H9 (cell line): ENCODE results near the gene ANKRD12. TPM values are rescaled to one million over a fixed set of nuclear protein-coding genes. Genes with fewer than 3 reads are reported as not detected.

Experiments
- DNase-seq: peaks from one replicate; pipeline ENCODE4 v3.0.0-alpha.2; 2017
- H2AFZ ChIP-seq: one replicate; pipeline ENCODE4 v1.6.1; 2013; ENCODE audit warnings: mild to moderate bottlenecking, low read length, control low read depth, moderate library complexity
- H2AK5ac ChIP-seq: 2 replicates; pipeline ENCODE4 v1.6.1; 2013; ENCODE audit warnings: low read length, control low read depth, mixed read lengths; ENCODE audit not compliant: insufficient read length
- H2BK120ac ChIP-seq: one replicate; pipeline ENCODE4 v1.6.1; 2013; ENCODE audit warnings: low read depth, mild to moderate bottlenecking, low read length, control low read depth, inconsistent platforms; ENCODE audit not compliant: poor library complexity, severe bottlenecking
- H2BK12ac ChIP-seq: 2 replicates; pipeline ENCODE4 v1.6.1; 2013; ENCODE audit warnings: low read length, control low read depth, mixed read lengths, low read depth; ENCODE audit not compliant: insufficient read length
- H2BK15ac ChIP-seq: 2 replicates; pipeline ENCODE4 v1.6.1; 2013; ENCODE audit warnings: low read depth, low read length, control low read depth
- H2BK20ac ChIP-seq: one replicate; pipeline ENCODE4 v1.6.1; 2013; ENCODE audit warnings: low read depth, mild to moderate bottlenecking, low read length, control low read depth, inconsistent platforms; ENCODE audit not compliant: poor library complexity, severe bottlenecking
- H2BK5ac ChIP-seq: 2 replicates; pipeline ENCODE4 v1.6.1; 2013; ENCODE audit warnings: low read length, control low read depth, mixed read lengths; ENCODE audit not compliant: insufficient read length
- H3K14ac ChIP-seq: 2 replicates; pipeline ENCODE4 v1.6.1; 2013; ENCODE audit warnings: low read length, control low read depth; ENCODE audit not compliant: insufficient read depth
- H3K18ac ChIP-seq: 2 replicates; pipeline ENCODE4 v1.6.1; 2013; ENCODE audit warnings: low read depth, mild to moderate bottlenecking, mixed read lengths, low read length, control low read depth; ENCODE audit not compliant: insufficient read length
- H3K23ac ChIP-seq: 2 replicates; pipeline ENCODE4 v1.6.1; 2013; ENCODE audit warnings: low read length, control low read depth, mixed read lengths, low read depth; ENCODE audit not compliant: insufficient read length
- H3K23me2 ChIP-seq: 2 replicates; pipeline ENCODE4 v1.6.1; 2013; ENCODE audit warnings: low read depth, mild to moderate bottlenecking, mixed read lengths, low read length, control low read depth; ENCODE audit not compliant: insufficient read length, poor library complexity, severe bottlenecking
- H3K27ac ChIP-seq: 2 replicates; pipeline ENCODE4 v1.5.1; 2013; ENCODE audit warnings: low read length, control low read depth, mixed read lengths, low read depth; ENCODE audit not compliant: insufficient read length
- H3K27me3 ChIP-seq: 2 replicates; pipeline ENCODE4 v1.6.1; 2013; ENCODE audit warnings: low read length, control low read depth, inconsistent platforms; ENCODE audit not compliant: insufficient read depth
- H3K4ac ChIP-seq: 2 replicates; pipeline ENCODE4 v1.6.1; 2013; ENCODE audit warnings: low read depth, mild to moderate bottlenecking, control low read depth, inconsistent platforms, low read length, moderate library complexity
- H3K4me1 ChIP-seq: 2 replicates; pipeline ENCODE4 v1.6.1; 2013; ENCODE audit warnings: low read length, control low read depth, inconsistent platforms; ENCODE audit not compliant: insufficient read depth
- H3K4me2 ChIP-seq: 2 replicates; pipeline ENCODE4 v1.6.1; 2013; ENCODE audit warnings: low read length, control low read depth, mixed read lengths; ENCODE audit not compliant: insufficient read length, insufficient read depth
- H3K56ac ChIP-seq: 2 replicates; pipeline ENCODE4 v1.6.1; 2013; ENCODE audit warnings: low read depth, mild to moderate bottlenecking, mixed read lengths, low read length, control low read depth; ENCODE audit not compliant: insufficient read length
- H3K79me1 ChIP-seq: 2 replicates; pipeline ENCODE4 v1.6.1; 2013; ENCODE audit warnings: low read depth, mild to moderate bottlenecking, moderate library complexity, low read length, control low read depth, inconsistent platforms; ENCODE audit not compliant: insufficient read depth, poor library complexity, severe bottlenecking
- H3K79me2 ChIP-seq: 2 replicates; pipeline ENCODE4 v1.6.1; 2013; ENCODE audit warnings: low read length, control low read depth, inconsistent platforms; ENCODE audit not compliant: insufficient read depth
- H3K9ac ChIP-seq: 2 replicates; pipeline ENCODE4 v1.6.1; 2013; ENCODE audit warnings: low read length, control low read depth, mixed read lengths; ENCODE audit not compliant: insufficient read length; ENCODE audit errors: extremely low read depth
- H3K9me3 ChIP-seq: one replicate; pipeline ENCODE4 v1.6.1; 2013; ENCODE audit warnings: low read depth, low read length, inconsistent platforms; ENCODE audit not compliant: control insufficient read depth
- H3T11ph ChIP-seq: one replicate; pipeline ENCODE4 v1.6.1; 2013; ENCODE audit warnings: mild to moderate bottlenecking, low read length, control low read depth, inconsistent platforms
- H4K20me1 ChIP-seq: one replicate; pipeline ENCODE4 v1.6.1; 2013; ENCODE audit not compliant: control insufficient read depth, insufficient read length, insufficient read depth
- H4K5ac ChIP-seq: 2 replicates; pipeline ENCODE4 v1.6.1; 2013; ENCODE audit warnings: low read depth, mild to moderate bottlenecking, mixed read lengths, low read length, control low read depth; ENCODE audit not compliant: insufficient read length
- H4K8ac ChIP-seq: replicated peaks from 2 replicates; pipeline ENCODE4 v1.6.1; 2013; ENCODE audit warnings: low read length, control low read depth, mixed read lengths, low read depth; ENCODE audit not compliant: insufficient read length
- H4K91ac ChIP-seq: 2 replicates; pipeline ENCODE4 v1.6.1; 2013; ENCODE audit warnings: low read depth, mild to moderate bottlenecking, moderate library complexity, mixed read lengths, low read length, control low read depth; ENCODE audit not compliant: insufficient read length
- H3K27ac Mint-ChIP-seq, 3 experiments: 2 replicates in 2 of 3; 3 replicates in 1 of 3; pipeline ENCODE4 v1.8.0; 2020 to 2021; ENCODE audit warnings: mixed read lengths in 3 of 3, mild to moderate bottlenecking in 1 of 3, moderate library complexity in 1 of 3
- H3K27me3 Mint-ChIP-seq: 2 replicates; pipeline ENCODE4 v1.8.0; 2021; ENCODE audit warnings: low read depth, mild to moderate bottlenecking, moderate library complexity, mixed read lengths
- H3K36me3 Mint-ChIP-seq, 3 experiments: 2 replicates in 2 of 3; 3 replicates in 1 of 3; pipeline ENCODE4 v1.8.0; 2020 to 2021; ENCODE audit warnings: low read depth in 3 of 3, mixed read lengths in 3 of 3; ENCODE audit not compliant: insufficient read depth in 1 of 3
- H3K4me1 Mint-ChIP-seq, 2 experiments: 2 replicates each; pipeline ENCODE4 v1.8.0; 2020; ENCODE audit warnings: mixed read lengths in 2 of 2
- H3K4me3 Mint-ChIP-seq, 2 experiments: 2 replicates in 1 of 2; 3 replicates in 1 of 2; pipeline ENCODE4 v1.8.0; 2020 to 2021; ENCODE audit warnings: mild to moderate bottlenecking in 2 of 2, mixed read lengths in 2 of 2, moderate library complexity in 1 of 2
- H3K9me3 Mint-ChIP-seq, 2 experiments: 2 replicates in 1 of 2; 3 replicates in 1 of 2; pipeline ENCODE4 v1.8.0; 2020; ENCODE audit warnings: mild to moderate bottlenecking in 2 of 2, mixed read lengths in 2 of 2, moderate library complexity in 1 of 2
- CTCF ChIP-seq: fragments of 200-600 bp; sonication (generic); conservative IDR thresholded peaks from 3 replicates; pipeline ENCODE4 v1.8.0; 2021; ENCODE audit warnings: antibody characterized with exemption, mild to moderate bottlenecking
- WGBS: extraction: QIAGEN DNeasy Blood & Tissue Kit; methylation state at CpG from one replicate; pipeline ENCODE4 v1.1.7; 2013; ENCODE audit warnings: missing lambda C conversion rate, low lambda C conversion rate, mixed read lengths; ENCODE audit not compliant: insufficient read length; ENCODE audit errors: extremely low coverage; 5-methylcytosine and 5-hydroxymethylcytosine counted together
- total RNA-seq: library from RNA; stranded (reverse); gene quantifications from 2 replicates; pipeline ENCODE4 v1.2.1, GENCODE V29; 2021

The ANKRD12 gene
- total RNA-seq, 1 experiment from 2014 or later = 38.9 TPM

- Histone ChIP-seq H3K79me2 (no peaks in the 10 kb centered on the region), H2BK15ac (no peak overlapping the region), H2BK120ac (no peak overlapping the region), H3K56ac (no peak overlapping the region), H2AK5ac (no peak overlapping the region), H3K79me1 (no peaks in the 10 kb centered on the region), H3K4me2 (no peak overlapping the region), H3K4ac (no peak overlapping the region), H3K18ac (no peak overlapping the region), H3K14ac (no peak overlapping the region), H3K27ac (no peak overlapping the region), H4K5ac (no peak overlapping the region), H2BK20ac (no peak overlapping the region), H3K23ac (no peak overlapping the region), H4K91ac (no peak overlapping the region), H3K9ac (no peak overlapping the region), H2BK5ac (no peak overlapping the region), H3K23me2 (no peaks in the 10 kb centered on the region), H4K8ac (no peak overlapping the region), H2AFZ (no peak overlapping the region), H3K4me1 (no peaks in the 10 kb centered on the region), H2BK12ac (no peak overlapping the region), H3K27me3 (no peaks in the 10 kb centered on the region), H3K9me3 (no peaks in the 10 kb centered on the region), H4K20me1 (no peaks in the 10 kb centered on the region), H3T11ph (no peak overlapping the region)
- TF ChIP-seq CTCF = no peak
- no CpG with 5 or more reads among the region's 6 CpGs for WGBS
- Mint-ChIP-seq H3K27me3 (no peaks in the 10 kb centered on the region), H3K9me3 (peaks cover 8 to 14% of the 10 kb centered on the region in 2 experiments), H3K4me3 (no peak overlapping the region), H3K36me3 (peaks cover 14 to 22% (median 15%) of the 10 kb centered on the region in 3 experiments), H3K27ac (no peak overlapping the region; a peak in 1 of 7 replicates), H3K4me1 (peaks cover 0 to 6% of the 10 kb centered on the region in 2 experiments; a peak in 1 of 4 replicates)
- no peak for DNase-seq
Measured at GRCh38 chr18:9173770-9174233, 37.2 kb downstream of the ANKRD12 start.
